NCI-H1048 (cell line): ENCODE measurements around the gene LRRTM2.

ENCODE experiments used
- DNase-seq: peaks from one replicate; lab custom pipeline; 2025; lab: John Stamatoyannopoulos, UW

The LRRTM2 gene

DNA sequence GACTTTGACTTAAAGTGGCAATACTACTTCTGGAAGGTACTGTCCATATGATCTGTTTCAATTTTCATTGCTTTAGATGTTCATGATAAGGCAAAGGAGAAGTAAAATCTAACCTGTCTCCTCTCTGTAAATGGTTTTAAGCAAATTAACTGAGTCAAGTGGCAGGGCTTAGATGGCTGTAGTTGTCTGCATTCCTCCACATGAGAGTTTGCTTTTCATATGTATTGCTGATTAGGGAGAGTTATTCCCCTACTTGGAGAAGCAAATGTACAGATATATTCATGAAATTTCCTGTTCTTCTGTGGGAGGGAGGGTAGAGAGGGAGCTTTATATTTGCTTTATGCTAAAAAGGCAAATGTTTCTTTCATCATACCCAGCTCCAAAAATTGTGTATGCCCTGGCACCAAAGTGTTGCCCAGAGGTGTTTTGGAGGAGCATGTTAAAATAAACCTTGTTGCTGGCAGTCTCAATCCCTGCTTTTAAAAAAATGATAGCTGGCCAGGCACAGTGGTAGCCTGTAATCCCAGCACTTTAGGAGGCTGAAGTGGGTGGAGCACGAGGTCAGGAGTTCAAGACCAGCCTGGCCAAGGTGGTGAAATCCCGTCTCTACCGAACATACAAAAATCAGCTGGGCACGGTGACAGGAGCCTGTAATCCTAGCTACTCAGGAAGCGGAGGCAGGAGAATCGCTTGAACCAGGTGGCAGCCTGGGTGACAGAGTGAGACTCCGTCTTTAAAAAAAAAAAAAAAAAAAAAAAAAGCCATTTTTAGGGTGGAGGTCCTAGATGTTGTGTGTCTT lies 3.5 kb upstream of the LRRTM2 start:
- DNase-seq, result no peak

DNA sequence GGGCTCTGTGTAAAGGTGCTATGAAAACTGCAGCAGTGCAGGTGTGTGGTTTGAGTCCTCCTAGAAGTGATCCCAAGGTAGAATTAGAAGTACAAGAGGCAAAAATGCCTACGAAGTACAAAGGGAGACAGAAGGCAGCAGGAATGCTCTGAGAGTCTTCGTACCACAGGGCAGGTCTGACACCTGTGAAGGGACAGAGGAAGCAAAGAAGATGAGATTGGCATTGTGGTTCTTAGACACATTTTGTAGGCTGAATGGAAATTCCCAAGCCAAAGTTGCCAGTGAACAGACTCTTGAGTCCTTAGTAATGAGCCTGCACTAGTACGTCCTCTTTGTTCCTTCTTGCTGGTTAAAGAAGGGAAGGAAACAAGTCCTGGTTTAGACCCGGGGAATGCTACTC lies 1.7 kb upstream of the LRRTM2 start:
- DNase-seq, result no peak

GRCh38 chr5:138875946-138876345 lies 811 bp upstream of the LRRTM2 start:
- DNase-seq, result no peak

DNA sequence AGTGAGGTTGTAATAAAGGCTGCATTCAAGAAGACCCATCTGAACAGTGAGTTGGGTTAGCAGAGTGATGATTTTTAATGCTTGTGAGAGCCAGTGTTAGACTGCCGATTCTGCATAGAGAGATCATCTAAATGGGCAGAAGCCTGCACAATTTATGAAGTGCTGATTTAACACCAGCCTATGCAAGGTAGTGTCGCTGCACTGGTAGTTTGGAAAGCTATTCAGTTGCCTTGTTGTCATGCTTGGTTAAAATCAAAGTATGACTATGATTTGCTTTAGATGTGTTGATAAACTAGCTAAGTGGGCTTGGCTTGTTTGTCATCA lies 379 bp upstream of the LRRTM2 start:
- DNase-seq, result no peak

GRCh38 chr5:138874241-138874640 lies 894 bp downstream of the LRRTM2 start:
- no peak for DNase-seq

DNA sequence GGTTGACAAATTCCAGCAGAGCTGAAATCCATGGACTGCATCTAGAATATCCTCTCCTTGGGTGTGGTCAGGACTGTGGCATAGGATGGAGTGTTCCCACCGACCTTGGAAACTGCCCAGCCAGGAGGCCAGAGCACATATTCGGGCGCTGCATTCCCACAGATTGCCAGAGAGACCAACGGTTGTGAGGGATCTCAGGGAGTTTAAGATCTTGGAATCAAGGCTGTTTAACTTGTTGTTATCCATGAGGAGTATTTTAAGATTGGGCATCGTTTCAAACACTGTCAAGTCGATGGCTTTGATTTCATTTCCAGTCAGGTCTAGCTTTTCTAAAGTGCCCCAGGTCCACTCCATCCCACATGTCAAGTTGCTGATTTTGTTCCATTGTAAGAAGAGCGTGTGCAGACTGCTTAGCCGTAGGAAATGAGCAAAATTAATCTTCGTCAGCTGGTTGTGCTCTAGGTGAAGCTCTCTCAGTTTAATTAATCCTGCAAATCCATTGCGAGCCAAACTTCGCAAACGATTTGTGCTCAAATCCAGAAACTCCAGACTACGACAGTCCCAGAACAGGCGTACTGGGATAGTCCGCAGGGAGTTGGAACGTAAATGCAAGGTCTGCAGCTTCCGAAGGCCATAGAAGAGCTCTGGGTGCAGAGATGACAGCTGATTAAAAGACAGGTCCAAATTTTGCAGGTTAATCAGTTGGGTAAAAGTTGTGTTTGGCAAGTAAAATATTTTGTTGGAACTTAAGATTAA lies 1.5 kb downstream of the LRRTM2 start:
- DNase-seq, result no peak

DNA sequence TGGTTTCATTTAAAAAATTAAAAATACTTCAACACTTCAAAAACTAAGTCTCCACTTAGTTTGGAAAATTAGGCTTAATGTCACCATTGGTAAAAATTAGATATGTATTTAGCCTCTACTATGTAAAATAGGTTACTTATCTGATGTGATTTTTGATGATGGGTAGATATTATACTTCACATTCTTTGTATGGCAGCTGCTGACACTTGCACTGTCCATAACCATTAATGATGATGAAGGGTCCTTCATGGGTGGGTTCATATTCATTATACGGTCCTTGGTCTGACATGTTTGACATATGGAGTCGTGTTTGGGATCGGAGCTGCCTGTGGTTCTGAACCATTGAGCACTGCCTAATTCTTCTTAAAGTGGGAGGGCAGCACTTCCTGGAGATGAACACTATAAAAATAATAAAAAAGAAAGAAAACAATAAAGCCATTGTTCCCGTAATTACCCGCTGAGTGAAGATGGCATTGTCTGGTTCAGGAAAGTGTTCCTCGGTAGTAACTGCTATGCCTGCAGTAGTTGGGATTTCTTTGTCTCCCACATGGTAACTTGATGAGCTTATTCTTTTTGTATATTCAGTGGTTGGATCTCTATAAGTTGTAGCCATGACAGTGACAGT lies 2.2 kb downstream of the LRRTM2 start:
- DNase-seq, result no peak

DNA sequence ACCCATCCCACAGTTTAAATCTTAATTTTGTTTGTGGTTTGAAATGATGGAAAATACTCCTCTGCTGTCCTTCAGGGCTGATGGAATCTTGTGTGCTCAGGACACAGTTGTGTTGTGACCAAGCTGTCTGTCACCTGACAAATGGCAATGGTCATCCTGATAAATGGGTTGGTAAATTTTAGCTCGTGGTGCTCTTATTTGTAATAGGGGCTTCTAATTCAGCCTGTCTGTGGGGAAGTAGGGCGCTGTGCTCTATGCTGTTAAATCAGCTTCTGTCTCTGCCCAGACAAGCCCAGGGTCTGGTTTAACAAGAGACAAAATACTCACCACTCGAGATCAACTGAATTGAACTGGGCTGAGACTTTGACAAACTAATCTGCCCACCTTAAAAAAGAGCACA lies 4.5 kb downstream of the LRRTM2 start:
- DNase-seq, result no peak

DNA sequence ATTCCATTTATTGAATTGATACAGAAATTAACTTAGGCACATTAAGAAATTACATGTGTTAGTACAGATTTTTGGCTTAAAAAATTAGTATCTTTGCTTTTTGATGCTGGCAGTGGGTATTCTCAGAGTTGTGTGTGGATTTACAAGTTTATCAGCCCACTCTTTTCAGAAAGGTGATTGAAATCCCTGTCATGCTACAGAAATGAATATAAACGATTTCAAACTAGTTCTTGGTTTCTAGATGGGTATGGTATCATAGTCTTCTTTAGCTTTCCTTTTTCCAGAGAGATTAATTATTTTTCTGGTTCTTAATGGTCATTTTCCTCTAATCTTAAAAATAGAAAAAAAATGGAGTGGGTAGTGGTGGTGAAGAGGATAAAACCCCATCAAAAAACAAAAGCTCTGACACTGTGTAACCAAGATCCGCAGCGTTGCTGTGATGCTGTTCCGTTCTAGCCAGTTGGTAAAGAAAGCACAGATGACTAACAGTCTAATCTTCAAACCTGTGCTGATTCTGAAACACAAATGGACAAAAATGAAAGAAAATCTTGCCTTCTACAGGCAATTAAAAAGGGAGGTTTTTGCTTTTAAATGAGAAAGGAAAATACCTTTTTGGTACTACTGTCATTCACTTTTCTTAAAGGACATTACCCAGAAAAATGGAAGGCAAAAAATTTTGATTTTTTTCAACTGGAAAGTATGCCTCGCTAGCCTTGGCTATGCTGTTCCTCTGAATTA lies 5.2 kb downstream of the LRRTM2 start:
- DNase-seq, result no peak

GRCh38 chr5:138869038-138869437 lies 6.1 kb downstream of the LRRTM2 start:
- DNase-seq, result no peak

DNA sequence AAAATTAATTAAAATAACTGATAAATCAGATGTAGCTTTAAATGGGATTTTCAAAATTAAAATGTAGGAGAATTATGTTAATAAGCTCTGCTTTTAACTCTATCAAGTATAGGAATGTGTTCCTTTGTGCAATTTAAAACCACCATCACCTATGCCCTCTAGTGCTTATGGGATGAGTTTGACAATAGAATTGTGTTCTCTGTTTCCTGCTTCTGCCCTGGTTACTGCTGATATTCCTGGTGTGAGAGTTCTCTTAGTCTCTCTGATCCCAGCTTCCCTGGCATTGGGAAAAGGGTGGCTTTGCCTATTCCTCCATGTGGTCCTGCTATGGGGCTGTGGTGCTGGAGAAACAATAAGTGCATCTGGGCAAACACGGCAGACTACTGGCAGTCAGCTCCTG lies 8.1 kb downstream of the LRRTM2 start:
- DNase-seq, result no peak

DNA sequence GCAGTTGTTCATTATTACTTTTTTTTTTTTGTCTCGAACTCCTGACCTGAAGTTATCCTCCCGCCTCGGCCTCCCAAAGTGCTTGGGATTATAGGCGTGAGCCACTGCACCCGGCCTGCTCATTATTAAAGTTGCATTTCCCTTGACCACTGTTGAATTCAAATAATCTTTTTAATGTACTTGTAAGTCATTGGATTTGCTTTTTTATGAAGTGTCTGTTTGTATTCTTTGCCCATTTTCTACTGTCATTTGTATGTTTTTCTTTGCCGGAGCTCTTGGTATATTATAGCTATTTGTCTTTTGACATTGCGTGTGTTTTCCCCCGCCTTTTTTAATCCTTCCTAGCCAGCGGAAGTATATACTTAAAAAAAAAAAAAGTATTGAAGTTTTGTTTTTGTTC lies 22.0 kb downstream of the LRRTM2 start:
- DNase-seq, result no peak

- no peak for DNase-seq
Measured at GRCh38 chr5:138850865-138851435, 24.2 kb downstream of the LRRTM2 start.

GRCh38 chr5:138849882-138850281 lies 25.3 kb downstream of the LRRTM2 start:
- no peak for DNase-seq

DNA sequence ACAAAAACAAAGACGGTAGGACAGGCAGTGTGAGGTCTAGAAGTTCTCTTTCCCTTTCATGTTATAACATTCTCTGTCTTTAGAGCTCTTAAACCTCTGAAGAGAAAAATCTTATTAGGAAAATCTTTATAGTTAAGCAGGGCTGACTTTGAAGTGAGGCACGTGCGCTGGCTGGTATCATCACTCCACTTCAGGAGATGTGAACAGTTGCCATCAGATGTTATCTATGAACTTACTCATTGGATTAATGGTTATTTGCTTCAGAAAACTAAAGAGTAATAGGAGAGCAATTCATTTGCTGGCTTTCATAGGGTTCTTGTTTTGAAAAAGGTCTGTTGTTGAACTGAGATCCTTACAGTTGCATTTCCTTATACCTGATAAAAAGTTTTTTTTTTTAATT lies 25.7 kb downstream of the LRRTM2 start:
- no peak for DNase-seq

- DNase-seq, result no peak
Measured at GRCh38 chr5:138844812-138845513, 30.2 kb downstream of the LRRTM2 start.

- DNase-seq, result no peak
Measured at GRCh38 chr5:138844125-138844461, 31.0 kb downstream of the LRRTM2 start.

DNA sequence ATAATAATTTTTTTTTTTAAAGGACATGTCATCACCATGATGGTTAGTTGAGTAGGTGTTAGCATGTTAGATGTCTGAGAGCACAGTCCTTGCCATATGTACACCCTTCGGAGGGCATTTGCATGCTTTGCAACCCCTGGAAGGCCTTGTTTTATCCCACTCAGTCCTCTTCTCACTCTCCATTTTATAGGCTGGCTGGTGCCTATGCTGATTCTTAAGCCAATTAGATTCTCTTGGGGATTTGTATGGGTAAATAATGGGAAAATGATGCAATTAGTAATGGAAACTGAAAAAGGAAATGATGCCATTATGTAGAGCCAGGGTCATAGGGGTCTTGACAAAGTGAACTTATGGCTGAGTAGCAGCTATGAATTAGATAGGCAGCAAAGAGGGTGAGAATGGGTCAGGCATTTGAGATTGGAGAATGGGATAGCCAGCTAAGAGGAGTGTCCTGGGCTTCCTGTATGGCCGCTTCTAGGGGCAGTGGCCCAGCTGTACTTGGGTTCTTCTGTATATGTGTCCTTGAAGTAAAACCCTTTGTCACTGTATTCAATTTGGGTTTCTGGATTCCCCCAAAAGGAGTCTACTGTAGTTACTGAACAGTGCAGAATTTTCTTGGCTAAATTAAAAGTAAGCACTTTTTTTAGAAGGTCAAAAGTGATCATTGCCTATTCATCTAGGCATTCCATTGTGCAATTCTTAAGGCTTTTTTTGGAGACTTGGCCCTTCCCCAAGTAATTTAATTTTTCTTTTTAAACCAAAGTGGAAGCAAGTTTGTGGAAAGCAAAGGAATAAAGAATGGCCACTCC lies 31.6 kb downstream of the LRRTM2 start:
- DNase-seq, result no peak

- DNase-seq, result no peak
Measured at GRCh38 chr5:138841531-138841930, 33.6 kb downstream of the LRRTM2 start.

DNA sequence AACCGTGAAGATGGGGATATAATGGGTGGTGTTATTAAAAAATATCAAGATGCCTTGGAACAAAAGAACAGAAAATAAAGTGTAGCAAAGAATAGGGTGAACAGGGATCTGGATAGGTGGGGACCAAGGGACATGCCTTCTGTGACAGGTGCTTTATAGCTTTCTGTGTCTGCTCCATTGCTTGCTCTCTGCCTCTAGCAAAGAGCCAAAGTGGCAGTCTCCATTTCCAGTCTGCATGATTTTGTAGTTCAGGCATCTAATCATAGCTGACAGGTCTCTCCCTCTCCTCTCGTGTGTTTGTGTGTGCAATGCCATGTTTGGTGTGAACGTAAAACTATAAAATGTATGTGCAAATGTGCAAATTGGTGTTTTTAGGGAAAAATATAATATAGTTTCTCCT lies 35.0 kb downstream of the LRRTM2 start:
- DNase-seq, result no peak

GRCh38 chr5:138837160-138837559 lies 38.0 kb downstream of the LRRTM2 start:
- no peak for DNase-seq
